Central memory CD4-positive, alpha-beta T cell (primary cell): Measurements from ENCODE around the gene CD37.
A peak's percentile ranks its signal among the peaks of the same experiment; 100 is the strongest.
"Not testable (repeated sequence)": the region's sequence is repeated elsewhere in the genome, so short reads cannot be mapped to it uniquely, and the experiment has no call there.

ENCODE experiments used
- DNase-seq: peaks from one replicate; pipeline ENCODE4 v3.0.0; 2022

The CD37 gene

GRCh38 chr19:49348305-49349189, 13.3 kb downstream of the CD37 start:
- no peak for DNase-seq

DNA sequence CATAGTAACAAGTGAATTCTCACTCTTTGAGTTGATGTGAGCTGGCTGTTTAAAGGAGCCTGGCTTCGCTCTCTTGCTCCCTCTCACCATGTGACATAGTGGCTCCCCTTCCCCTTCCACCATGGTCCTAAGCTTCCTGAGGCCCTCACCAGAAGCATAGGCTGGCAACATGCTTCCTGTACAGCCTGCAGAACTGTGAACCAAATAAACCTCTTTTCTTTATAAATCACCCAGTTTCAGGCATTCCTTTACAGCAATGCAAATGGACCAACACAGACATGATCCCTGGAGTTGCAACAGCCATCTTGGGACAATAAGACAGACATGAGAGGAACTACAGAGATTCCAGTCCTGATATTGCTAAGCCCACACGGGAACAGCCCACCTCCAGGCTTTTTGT, 14.4 kb downstream of the CD37 start:
- no peak for DNase-seq

GRCh38 chr19:49355909-49356353, 20.7 kb downstream of the CD37 start:
- no peak for DNase-seq

DNA sequence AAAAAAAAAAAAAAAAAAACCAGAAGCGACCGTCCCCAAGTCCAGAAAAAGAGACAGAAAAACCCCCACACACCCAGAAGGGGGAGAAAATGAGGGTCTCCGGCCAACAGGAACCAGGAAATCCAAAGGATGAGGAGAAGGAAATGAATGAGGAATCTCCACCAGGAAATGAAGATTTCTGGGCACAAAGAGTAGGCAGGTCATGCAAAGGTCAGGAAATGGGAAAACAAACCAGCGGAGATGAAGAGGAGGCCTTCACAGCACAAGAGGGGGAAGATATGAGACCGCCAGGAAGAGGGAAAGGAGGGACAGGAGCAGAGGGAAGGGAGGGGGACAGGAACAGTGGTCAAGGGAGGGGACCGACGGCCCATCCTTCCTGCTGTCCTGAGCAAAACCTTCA, 21.2 kb downstream of the CD37 start:
- no peak for DNase-seq

- DNase-seq, result no peak
Observed at GRCh38 chr19:49357186-49357585, 22.0 kb downstream of the CD37 start.

DNA sequence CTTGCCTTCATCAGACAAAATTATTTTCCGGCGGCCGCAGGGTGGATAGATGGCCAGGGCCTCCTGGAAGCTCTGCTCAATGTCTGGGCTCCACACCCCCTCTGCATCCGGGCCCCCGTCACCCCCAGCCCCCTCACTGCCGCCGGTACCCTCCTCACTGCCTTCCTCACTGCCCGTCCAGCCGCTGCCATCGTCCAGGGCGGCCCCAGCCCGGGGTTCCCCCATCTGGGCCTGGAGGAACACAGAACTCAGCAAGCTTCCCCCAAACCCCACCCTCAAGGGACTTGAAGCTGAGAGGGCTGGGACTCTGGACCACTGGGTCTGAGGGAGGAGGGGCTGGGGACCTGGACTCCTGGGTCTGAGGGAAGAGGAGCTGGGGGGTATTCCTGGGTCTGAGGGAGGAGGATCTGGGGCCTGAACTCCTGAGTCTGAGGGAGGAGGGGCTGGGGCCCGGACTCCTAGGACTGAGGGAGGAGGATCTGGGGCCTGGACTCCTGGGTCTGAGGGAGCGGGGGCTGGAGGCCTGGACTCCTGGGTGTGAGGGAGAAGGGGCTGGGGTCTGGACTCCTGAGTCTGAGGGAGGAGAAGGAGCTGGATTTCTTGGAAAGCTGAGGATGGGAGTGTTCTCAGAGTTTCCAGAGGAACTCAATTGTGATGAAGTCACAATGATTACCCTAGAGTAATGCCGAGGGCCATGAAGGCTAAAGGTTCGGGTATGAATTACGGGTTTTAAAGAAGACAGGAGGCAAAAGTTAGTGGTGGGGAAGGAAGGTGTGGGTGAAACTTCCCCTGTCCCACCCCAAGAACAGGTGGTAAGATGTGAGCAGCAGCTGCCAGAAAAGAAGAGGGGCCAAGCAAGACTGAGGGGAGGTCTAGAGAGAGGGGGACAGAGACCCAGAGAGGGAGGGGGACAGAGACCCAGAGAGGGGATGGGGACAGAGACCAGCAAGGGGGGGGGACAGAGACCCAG, 24.9 kb downstream of the CD37 start:
- DNase-seq, result no peak

GRCh38 chr19:49361438-49362047, 26.3 kb downstream of the CD37 start:
- no peak for DNase-seq

- DNase-seq, result no peak
Observed at GRCh38 chr19:49362048-49362928, 27.1 kb downstream of the CD37 start, which contains the start of gene TEAD2. TSS of gene TEAD2 (minus strand) at chr19:49362416. CDS start at chr19:49360075, 2,341 bp downstream.

- DNase-seq, result no peak
Observed at GRCh38 chr19:49362929-49363267, 27.7 kb downstream of the CD37 start.

DNA sequence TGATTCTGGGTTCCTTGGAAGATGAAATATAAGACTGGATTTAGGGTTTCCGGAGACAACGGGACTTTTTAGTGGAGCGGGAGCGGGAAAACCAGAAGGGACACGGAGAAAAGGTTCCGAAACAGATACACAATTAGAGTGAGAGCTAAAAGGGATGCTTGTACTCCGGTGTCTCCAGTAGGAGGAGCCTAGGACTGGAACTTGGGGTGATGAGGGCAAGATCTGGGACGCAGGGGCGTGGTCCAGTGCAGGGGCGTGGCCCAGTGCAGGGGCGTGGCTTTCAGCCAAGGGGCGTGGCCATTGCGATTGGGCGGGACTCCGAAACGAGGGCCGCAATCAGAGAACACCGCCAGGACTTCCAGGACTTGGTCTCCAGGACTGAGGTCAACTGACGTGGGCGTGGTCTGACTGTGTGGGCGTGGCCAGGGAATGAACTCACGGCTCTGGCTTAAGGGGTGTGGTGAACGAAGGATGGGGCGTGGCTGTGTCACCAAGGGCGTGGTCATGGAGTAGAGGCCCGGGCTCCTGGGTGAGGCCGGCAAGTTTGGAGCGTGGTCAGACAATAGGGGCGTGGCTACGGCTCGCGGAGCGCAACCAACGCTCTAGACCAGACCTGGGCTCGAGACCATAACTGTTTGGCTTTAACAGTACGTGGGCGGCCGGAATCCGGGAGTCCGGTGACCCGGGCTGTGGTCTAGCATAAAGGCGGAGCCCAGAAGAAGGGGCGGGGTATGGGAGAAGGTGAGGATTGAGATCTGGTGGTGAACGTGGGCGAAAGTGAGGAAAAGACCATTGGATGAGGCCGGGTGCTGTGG, 28.3 kb downstream of the CD37 start, which contains the start of gene DKKL1:
Gene DKKL1, plus strand, starts transcription at position 610 of the 815 bp plus-strand sequence. Its CDS starts 122 bp downstream, at position 732.
- DNase-seq, result peak; percentile 46

DNA sequence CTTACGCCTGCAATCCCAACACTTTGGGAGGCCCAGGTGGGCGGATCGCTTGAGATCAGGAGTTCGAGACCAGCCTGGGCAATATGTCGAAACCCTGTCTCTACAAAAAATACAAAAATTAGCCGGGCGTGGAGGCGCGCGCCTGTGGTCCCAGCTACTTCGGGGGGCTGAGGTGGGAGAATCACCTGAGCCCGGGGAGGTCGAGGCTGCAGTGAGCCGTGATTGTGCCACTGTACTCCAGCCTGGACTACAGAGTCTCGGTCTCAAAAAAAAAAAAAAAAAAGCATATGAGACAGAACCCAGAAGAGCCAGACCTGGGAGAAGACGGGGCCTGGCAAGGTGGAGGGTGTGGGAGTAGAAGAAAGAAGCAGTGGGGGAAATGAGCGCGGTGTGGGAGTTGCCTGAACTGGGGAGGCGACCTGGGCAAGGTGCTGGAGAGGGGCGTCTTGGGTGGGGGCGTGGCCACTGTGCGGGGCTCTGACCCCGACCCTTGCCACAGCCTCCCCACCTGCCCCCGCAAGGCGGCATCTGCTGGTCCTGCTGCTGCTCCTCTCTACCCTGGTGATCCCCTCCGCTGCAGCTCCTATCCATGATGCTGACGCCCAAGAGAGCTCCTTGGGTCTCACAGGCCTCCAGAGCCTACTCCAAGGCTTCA, 29.0 kb downstream of the CD37 start:
- DNase-seq, result no peak

GRCh38 chr19:49366110-49366509, 30.9 kb downstream of the CD37 start:
- DNase-seq, result no peak

- DNase-seq, result no peak
Observed at GRCh38 chr19:49368711-49369358, 33.6 kb downstream of the CD37 start.

DNA sequence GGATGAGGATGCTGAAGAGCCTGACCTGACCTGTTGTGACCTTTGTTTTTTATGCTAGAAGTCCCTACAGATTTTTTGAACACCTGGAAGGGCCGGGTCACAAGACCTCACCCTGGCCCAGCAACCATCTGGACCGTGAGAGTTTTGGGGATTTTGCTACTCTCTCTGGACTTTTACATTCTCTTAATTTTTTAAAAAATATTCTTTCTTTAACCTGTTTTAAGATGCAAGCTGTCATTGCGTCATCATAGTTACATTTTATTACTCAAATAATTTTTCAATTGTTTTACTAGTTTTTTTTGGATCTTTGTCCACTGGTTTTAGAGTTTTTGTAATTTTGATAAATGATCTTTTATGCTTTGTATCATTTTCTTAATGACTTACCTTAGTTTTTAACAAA, 36.0 kb downstream of the CD37 start:
- no peak for DNase-seq

DNA sequence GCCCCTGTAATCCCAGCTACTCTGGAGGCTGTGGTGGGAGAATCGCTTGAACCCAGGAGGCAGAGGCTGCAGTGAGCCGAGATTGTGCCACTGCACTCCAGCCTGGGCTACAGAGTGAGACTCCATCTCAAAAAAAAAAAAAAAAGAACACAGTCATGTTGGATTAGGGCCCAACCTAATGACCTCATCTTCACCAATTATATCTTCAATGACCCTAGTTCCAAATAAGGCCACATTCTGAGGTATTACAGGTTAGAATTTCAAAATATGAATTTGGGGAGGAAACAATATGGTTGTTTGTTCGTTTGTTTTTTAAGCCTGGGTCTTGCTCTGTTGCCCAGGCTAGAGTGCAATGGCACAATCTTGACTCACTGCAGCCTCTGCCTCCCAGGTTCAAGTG, 38.0 kb downstream of the CD37 start:
- DNase-seq, result not testable (repeated sequence)

DNA sequence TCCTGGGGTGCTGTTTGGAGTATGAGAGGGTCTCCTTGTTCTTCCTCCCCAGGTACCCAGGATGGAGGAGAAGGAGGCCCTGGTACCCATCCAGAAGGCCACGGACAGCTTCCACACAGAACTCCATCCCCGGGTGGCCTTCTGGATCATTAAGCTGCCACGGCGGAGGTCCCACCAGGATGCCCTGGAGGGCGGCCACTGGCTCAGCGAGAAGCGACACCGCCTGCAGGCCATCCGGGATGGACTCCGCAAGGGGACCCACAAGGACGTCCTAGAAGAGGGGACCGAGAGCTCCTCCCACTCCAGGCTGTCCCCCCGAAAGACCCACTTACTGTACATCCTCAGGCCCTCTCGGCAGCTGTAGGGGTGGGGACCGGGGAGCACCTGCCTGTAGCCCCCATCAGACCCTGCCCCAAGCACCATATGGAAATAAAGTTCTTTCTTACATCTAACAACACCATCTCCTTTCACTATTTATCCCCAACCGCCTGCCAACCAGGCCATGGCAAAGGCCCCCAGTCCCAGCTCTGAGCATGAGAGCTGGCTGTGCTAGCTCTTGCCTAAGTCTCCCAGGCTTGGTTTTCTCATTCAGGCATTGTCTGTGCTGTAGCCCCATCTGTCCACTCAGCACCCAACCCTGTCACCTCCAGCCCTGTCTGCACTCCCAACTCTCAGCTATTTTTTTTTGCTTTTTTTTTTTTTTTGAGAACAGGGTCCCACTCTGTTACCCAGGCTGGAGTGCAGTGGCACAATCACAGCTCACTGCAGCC, 39.6 kb downstream of the CD37 start:
- DNase-seq, result no peak

DNA sequence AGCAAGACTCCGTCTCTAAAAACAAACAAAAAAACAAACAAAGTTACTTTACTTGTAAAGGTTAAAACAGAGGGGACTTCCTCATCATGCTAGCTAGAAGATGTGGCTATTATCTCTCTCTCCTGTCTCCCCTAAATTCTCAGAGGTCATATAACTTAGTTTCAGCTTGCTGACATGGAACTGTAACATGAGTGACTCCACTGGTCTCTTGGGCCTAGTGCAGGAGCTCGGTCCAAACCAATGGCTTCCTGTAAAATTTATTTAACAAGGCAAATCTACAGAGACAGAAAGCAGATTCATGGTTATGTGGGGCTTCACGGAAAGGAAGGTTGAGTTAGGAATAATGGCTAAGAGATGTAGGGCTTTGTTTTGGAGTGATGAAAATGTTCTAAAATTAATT, 43.3 kb downstream of the CD37 start:
- DNase-seq, result no peak

- DNase-seq, result no peak
Observed at GRCh38 chr19:49380391-49380790, 45.2 kb downstream of the CD37 start.

- DNase-seq, result no peak
Observed at GRCh38 chr19:49382639-49383038, 47.4 kb downstream of the CD37 start.
